GM23338 (cell line): ENCODE measurements around the gene OR51V1. TPM values are rescaled to one million over a fixed set of nuclear protein-coding genes. Genes with fewer than 3 reads are reported as not detected.

Experiments
- ATAC-seq: fragments of 200-7000 bp; cut with Tn5 transposase; 3 replicates; pipeline ENCODE4 v1.9.1; 2020
- DNase-seq: peaks from one replicate; pipeline ENCODE4 v3.0.0-alpha.2; 2015; ENCODE audit warnings: low spot score
- H2AFZ ChIP-seq: fragments of 200-600 bp; sonication (generic); 2 replicates; pipeline ENCODE4 v1.8.0; 2016; ENCODE audit warnings: antibody characterized with exemption, mild to moderate bottlenecking, moderate library complexity
- H3F3A ChIP-seq: fragments of 200-600 bp; sonication (generic); replicated peaks from 2 replicates; pipeline ENCODE4 v1.8.0; 2017; ENCODE audit warnings: antibody characterized with exemption, mixed run types, low read depth
- H3K27ac ChIP-seq: fragments of 200-600 bp; sonication (generic); 2 replicates; pipeline ENCODE4 v1.6.1; 2016; ENCODE audit warnings: low read depth
- H3K27me3 ChIP-seq: fragments of 200-600 bp; sonication (generic); 2 replicates; pipeline ENCODE4 v1.8.0; 2016; ENCODE audit warnings: mild to moderate bottlenecking, mixed run types, moderate library complexity; ENCODE audit not compliant: insufficient read depth
- H3K36me3 ChIP-seq: fragments of 200-600 bp; sonication (generic); 2 replicates; pipeline ENCODE4 v1.8.0; 2016; ENCODE audit warnings: mild to moderate bottlenecking; ENCODE audit not compliant: insufficient read depth
- H3K4me1 ChIP-seq: fragments of 200-600 bp; sonication (generic); 2 replicates; pipeline ENCODE4 v1.8.0; 2016; ENCODE audit warnings: mild to moderate bottlenecking, moderate library complexity; ENCODE audit not compliant: insufficient read depth
- H3K4me2 ChIP-seq: fragments of 200-600 bp; sonication (generic); 2 replicates; pipeline ENCODE4 v1.7.1; 2017; ENCODE audit warnings: mixed run types
- H3K4me3 ChIP-seq: fragments of 200-600 bp; sonication (generic); 2 replicates; pipeline ENCODE4 v1.6.1; 2016; ENCODE audit warnings: mixed run types
- H3K79me2 ChIP-seq: fragments of 200-600 bp; sonication (generic); replicated peaks from 2 replicates; pipeline ENCODE4 v1.8.0; 2017; ENCODE audit warnings: mild to moderate bottlenecking; ENCODE audit not compliant: insufficient read depth
- H3K9me2 ChIP-seq: fragments of 200-600 bp; sonication (generic); 2 replicates; pipeline ENCODE4 v1.8.0; 2017; ENCODE audit not compliant: insufficient read depth
- H4K20me1 ChIP-seq: fragments of 200-600 bp; sonication (generic); replicated peaks from 2 replicates; pipeline ENCODE4 v1.8.0; 2017; ENCODE audit warnings: mild to moderate bottlenecking; ENCODE audit not compliant: insufficient read depth
- H3K27ac Mint-ChIP-seq: 2 replicates; pipeline ENCODE4 v1.8.0; 2020; ENCODE audit warnings: inconsistent platforms, mild to moderate bottlenecking, moderate library complexity, mixed read lengths
- H3K27me3 Mint-ChIP-seq: 3 replicates; pipeline ENCODE4 v1.8.0; 2022; ENCODE audit warnings: low read depth, mild to moderate bottlenecking, moderate library complexity, mixed read lengths, inconsistent platforms; ENCODE audit not compliant: insufficient read depth, poor library complexity
- H3K36me3 Mint-ChIP-seq: 3 replicates; pipeline ENCODE4 v1.8.0; 2021; ENCODE audit warnings: low read depth, mild to moderate bottlenecking, inconsistent platforms, moderate library complexity, mixed read lengths
- H3K4me1 Mint-ChIP-seq: 3 replicates; pipeline ENCODE4 v1.8.0; 2020; ENCODE audit warnings: mild to moderate bottlenecking, inconsistent platforms, mixed read lengths
- H3K4me3 Mint-ChIP-seq: 3 replicates; pipeline ENCODE4 v1.8.0; 2021; ENCODE audit warnings: moderate library complexity, mild to moderate bottlenecking, inconsistent platforms, mixed read lengths
- H3K9me3 Mint-ChIP-seq: 3 replicates; pipeline ENCODE4 v1.8.0; 2020; ENCODE audit warnings: moderate library complexity, mild to moderate bottlenecking, inconsistent platforms, mixed read lengths
- CTCF ChIP-seq, 2 experiments: fragments of 200-600 bp in 1 of 2; sonication (generic) in 1 of 2; conservative IDR thresholded peaks; 2 replicates each; pipeline versions ENCODE4 v1.5.1 to v1.6.1; 2016 to 2017; ENCODE audit warnings: antibody characterized with exemption in 2 of 2, low read depth in 2 of 2, mild to moderate bottlenecking in 2 of 2, moderate library complexity in 1 of 2
- EZH2phosphoT487 ChIP-seq: fragments of 200-600 bp; sonication (generic); IDR thresholded peaks from one replicate; pipeline ENCODE4 v1.8.1; 2018; ENCODE audit warnings: antibody characterized with exemption; ENCODE audit not compliant: unreplicated experiment
- NANOG ChIP-seq: IDR thresholded peaks from 2 replicates; pipeline ENCODE4 v1.6.1; 2016; ENCODE audit warnings: antibody characterized with exemption, borderline replicate concordance
- POLR2AphosphoS5 ChIP-seq: IDR thresholded peaks from 2 replicates; pipeline ENCODE4 v1.6.1; 2016; ENCODE audit warnings: antibody characterized with exemption, low read depth
- REST ChIP-seq: IDR thresholded peaks from one replicate; pipeline ENCODE4 v1.6.1; 2018; ENCODE audit warnings: antibody characterized with exemption; ENCODE audit not compliant: unreplicated experiment
- STAT1 ChIP-seq: IDR thresholded peaks from one replicate; pipeline ENCODE4 v1.6.1; 2016; ENCODE audit warnings: antibody characterized with exemption; ENCODE audit not compliant: unreplicated experiment
- ZNF114 ChIP-seq: fragments of 250-450 bp; sonication (Bioruptor Pico); IDR thresholded peaks from 2 replicates; pipeline ENCODE4 v1.5.0; 2020; ENCODE audit warnings: mild to moderate bottlenecking, moderate library complexity
- ZNF331 ChIP-seq: fragments of 250-450 bp; sonication (Bioruptor Pico); IDR thresholded peaks from 2 replicates; pipeline ENCODE4 v1.5.0; 2020; ENCODE audit warnings: low read depth, mild to moderate bottlenecking, moderate library complexity
- polyA plus RNA-seq: library from polyadenylated mRNA; unstranded; fragments of >200 nt; fragmentation: Nextera tagmentation; extraction: Ambion mirVana; gene quantifications from 2 replicates; pipeline ENCODE4 v1.2.1, GENCODE V29; 2016
- total RNA-seq: library from RNA; depleted of rRNA; stranded (reverse); fragments of >200 nt; shearing (Covaris generic); gene quantifications from 2 replicates; pipeline ENCODE4 v1.2.3, GENCODE V29; 2014
- TF ChIP-seq, protein P1 (sequence below): IDR thresholded peaks from 2 replicates; pipeline ENCODE4 v1.6.1; 2016; ENCODE audit warnings: antibody characterized with exemption

The OR51V1 gene
- total and polyA plus RNA-seq, 2 experiments from 2014 or later: not detected

DNA sequence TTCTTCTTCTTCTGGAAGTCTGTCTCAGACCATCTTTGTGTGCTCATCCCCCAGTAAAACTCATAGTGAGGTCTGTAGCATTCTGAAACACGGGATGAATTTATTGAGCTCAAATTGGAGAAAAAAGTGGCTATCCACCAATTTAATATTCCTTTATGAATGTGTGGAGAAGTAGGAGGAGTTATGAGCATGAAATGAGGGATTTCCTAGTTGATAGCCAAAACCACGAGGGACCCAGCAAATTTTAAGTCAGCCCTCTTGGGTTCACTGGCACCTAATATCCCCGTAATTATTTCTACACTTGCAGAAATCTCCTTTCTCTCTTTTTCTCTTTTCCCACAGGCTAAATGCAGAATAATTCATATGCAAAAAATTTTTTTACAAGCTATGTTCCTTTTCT, 45.8 kb downstream of the OR51V1 start, which contains the start of gene OR52A1 (continued):
- TF ChIP-seq CTCF (conservative IDR thresholded peaks at IDR 0.05; ENCODE audit: low read depth in 2 of 2): no peak
- TF ChIP-seq NANOG: no peak

- Mint-ChIP-seq H3K27ac (no peak overlapping the region), H3K9me3 (no peaks in the 10 kb centered on the region; the same call in 2 of the 3 replicates)
- DNase-seq: no peak
- TF ChIP-seq REST (no peak), POLR2AphosphoS5 (no peak), CTCF (conservative IDR thresholded peaks at IDR 0.05; ENCODE audit: low read depth in 2 of 2) (no peak), NANOG (no peak), STAT1 (no peak), ZNF331 (CRISPR knock-in tag) (no peak), ZNF114 (CRISPR knock-in tag) (no peak), EZH2phosphoT487 (no peak)
- TF ChIP-seq, protein P1, sequence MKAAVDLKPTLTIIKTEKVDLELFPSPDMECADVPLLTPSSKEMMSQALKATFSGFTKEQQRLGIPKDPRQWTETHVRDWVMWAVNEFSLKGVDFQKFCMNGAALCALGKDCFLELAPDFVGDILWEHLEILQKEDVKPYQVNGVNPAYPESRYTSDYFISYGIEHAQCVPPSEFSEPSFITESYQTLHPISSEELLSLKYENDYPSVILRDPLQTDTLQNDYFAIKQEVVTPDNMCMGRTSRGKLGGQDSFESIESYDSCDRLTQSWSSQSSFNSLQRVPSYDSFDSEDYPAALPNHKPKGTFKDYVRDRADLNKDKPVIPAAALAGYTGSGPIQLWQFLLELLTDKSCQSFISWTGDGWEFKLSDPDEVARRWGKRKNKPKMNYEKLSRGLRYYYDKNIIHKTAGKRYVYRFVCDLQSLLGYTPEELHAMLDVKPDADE: no peak
These were observed 46.7 kb downstream of the OR51V1 start for GRCh38 chr11:5153574-5154431.

More at GRCh38 chr11:5153574-5154431, 46.7 kb downstream of the OR51V1 start:
- Histone ChIP-seq H3K4me1 (peaks cover 6% of the 10 kb centered on the region; the same call in 1 of the 2 replicates), H3K27ac (no peak overlapping the region), H3K27me3 (no peaks in the 10 kb centered on the region), H2AFZ (no peak overlapping the region), H3F3A (no peaks in the 10 kb centered on the region), H3K36me3 (no peaks in the 10 kb centered on the region), H3K79me2 (no peaks in the 10 kb centered on the region), H3K4me3 (no peak overlapping the region), H3K9me2 (no peaks in the 10 kb centered on the region; the same call in 1 of the 2 replicates), H3K4me2 (no peak overlapping the region), H4K20me1 (no peaks in the 10 kb centered on the region)
- peaks cover 7% of the 10 kb centered on the region; the same call in 1 of the 3 replicates for H3K36me3 Mint-ChIP-seq
- peaks cover 6% of the 10 kb centered on the region; the same call in 2 of the 3 replicates for H3K4me1 Mint-ChIP-seq
- H3K27me3 Mint-ChIP-seq: peaks cover 4% of the 10 kb centered on the region
- H3K4me3 Mint-ChIP-seq: no peak overlapping the region
- no peak for ATAC-seq
